Measurements from ENCODE around the gene PLPP4. TPM values are rescaled to one million over a fixed set of nuclear protein-coding genes. Genes with fewer than 3 reads are reported as not detected.

The PLPP4 gene
- total and polyA plus RNA-seq, 9 donors, result 0.15 to 0.72 (median 0.31) TPM; not detected in 3

- H3K9me3 ChIP-seq, result no peaks in the 10 kb centered on the region
- no peak overlapping the region for H3K27ac ChIP-seq
- no peaks in the 10 kb centered on the region for H3K27me3 ChIP-seq
- H3K4me3 ChIP-seq, result no peak overlapping the region
- no peaks in the 10 kb centered on the region for H3K4me1 ChIP-seq (ENCODE audit: insufficient read depth)
- 24 to 28% (median 26%) methylated on average over 11 of the region's 11 CpGs for WGBS, 3 donors
- H3K36me3 ChIP-seq, result no peaks in the 10 kb centered on the region
- no peak for DNase-seq
- intact Hi-C loops (cut with DNase I), result no loop called here
- TF ChIP-seq, protein P1, sequence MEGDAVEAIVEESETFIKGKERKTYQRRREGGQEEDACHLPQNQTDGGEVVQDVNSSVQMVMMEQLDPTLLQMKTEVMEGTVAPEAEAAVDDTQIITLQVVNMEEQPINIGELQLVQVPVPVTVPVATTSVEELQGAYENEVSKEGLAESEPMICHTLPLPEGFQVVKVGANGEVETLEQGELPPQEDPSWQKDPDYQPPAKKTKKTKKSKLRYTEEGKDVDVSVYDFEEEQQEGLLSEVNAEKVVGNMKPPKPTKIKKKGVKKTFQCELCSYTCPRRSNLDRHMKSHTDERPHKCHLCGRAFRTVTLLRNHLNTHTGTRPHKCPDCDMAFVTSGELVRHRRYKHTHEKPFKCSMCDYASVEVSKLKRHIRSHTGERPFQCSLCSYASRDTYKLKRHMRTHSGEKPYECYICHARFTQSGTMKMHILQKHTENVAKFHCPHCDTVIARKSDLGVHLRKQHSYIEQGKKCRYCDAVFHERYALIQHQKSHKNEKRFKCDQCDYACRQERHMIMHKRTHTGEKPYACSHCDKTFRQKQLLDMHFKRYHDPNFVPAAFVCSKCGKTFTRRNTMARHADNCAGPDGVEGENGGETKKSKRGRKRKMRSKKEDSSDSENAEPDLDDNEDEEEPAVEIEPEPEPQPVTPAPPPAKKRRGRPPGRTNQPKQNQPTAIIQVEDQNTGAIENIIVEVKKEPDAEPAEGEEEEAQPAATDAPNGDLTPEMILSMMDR (IDR thresholded peaks at IDR 0.05), result no peak
- TF ChIP-seq EP300 (IDR thresholded peaks at IDR 0.05), result no peak
- no peak for TF ChIP-seq POLR2A (IDR thresholded peaks at IDR 0.05)
These were observed 57.1 kb downstream of the PLPP4 start for GRCh38 chr10:120514035-120514620.

- Histone ChIP-seq H3K36me3 (no peaks in the 10 kb centered on the region), H3K27me3 (no peaks in the 10 kb centered on the region), H3K4me1 (ENCODE audit: insufficient read depth) (no peaks in the 10 kb centered on the region), H3K27ac (no peak overlapping the region), H3K4me3 (no peak overlapping the region), H3K9me3 (no peaks in the 10 kb centered on the region)
- 55 to 62% (median 58%) methylated on average over 2 of the region's 2 CpGs for WGBS, 3 donors
- DNase-seq, result no peak
- no peak for TF ChIP-seq EP300 (IDR thresholded peaks at IDR 0.05)
- TF ChIP-seq POLR2A (IDR thresholded peaks at IDR 0.05), result no peak
- TF ChIP-seq, protein P1 (IDR thresholded peaks at IDR 0.05), result no peak
- intact Hi-C loops (cut with DNase I), result no loop called here
These were observed 57.9 kb downstream of the PLPP4 start for GRCh38 chr10:120514959-120515358.

DNA sequence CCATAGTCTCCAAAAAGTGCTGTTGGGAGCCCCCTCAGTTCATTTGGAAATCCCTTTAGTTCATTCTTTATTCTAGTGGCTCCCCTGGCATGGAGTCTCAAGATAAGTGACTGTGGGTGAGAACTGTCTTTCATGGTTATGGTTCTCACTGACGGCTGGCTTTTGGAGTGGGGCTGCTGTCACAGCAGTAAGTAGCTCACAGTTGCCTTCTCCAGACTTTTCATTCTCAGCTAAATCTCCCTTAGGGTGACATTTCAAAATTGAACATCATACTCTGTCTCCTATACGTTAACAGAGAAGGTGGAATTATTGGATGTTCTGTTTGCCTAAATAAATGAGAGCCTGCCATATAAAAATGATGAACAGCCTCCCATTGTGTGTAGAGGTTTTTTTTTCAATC lies 58.7 kb downstream of the PLPP4 start:
- no peaks in the 10 kb centered on the region for H3K9me3 ChIP-seq
- no peaks in the 10 kb centered on the region for H3K27me3 ChIP-seq
- H3K4me1 ChIP-seq (ENCODE audit: insufficient read depth), result no peaks in the 10 kb centered on the region
- H3K36me3 ChIP-seq, result no peaks in the 10 kb centered on the region
- TF ChIP-seq POLR2A (IDR thresholded peaks at IDR 0.05) (no peak), EP300 (IDR thresholded peaks at IDR 0.05) (no peak)
- TF ChIP-seq, protein P1 (IDR thresholded peaks at IDR 0.05), result no peak
- 73 to 75% (median 73%) methylated on average over 2 of the region's 2 CpGs for WGBS, 3 donors
- no peak overlapping the region for H3K27ac ChIP-seq
- no peak overlapping the region for H3K4me3 ChIP-seq
- intact Hi-C loops (cut with DNase I), result no loop called here
- DNase-seq, result no peak

DNA sequence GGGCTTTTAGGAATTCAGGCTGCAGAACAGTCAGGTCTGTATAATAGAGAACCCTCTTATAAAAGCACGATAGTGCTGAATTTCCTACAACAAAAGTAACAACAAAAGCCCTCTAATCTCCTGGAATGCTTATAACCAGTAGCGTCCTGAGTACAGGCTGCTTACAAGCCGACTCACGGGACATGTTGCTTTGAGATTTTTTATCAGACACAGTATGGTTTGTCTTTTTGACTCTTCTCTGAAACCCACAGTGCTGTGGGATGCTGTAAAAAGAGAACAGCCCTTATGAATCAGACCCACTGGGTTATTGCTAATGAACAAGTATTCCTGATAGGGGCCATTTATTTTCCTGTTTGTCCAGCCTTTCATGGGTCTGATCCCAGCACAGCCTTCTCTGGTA lies 59.4 kb downstream of the PLPP4 start:
- H3K9me3 ChIP-seq, result no peaks in the 10 kb centered on the region
- intact Hi-C loops (cut with DNase I), result no loop called here
- no peak for DNase-seq
- no peak for TF ChIP-seq EP300 (IDR thresholded peaks at IDR 0.05)
- TF ChIP-seq, protein P1 (IDR thresholded peaks at IDR 0.05), result no peak
- no peak for TF ChIP-seq POLR2A (IDR thresholded peaks at IDR 0.05)
- H3K27ac ChIP-seq, result no peak overlapping the region
- no peak overlapping the region for H3K4me3 ChIP-seq
- no peaks in the 10 kb centered on the region for H3K4me1 ChIP-seq (ENCODE audit: insufficient read depth)
- H3K27me3 ChIP-seq, result no peaks in the 10 kb centered on the region
- no peaks in the 10 kb centered on the region for H3K36me3 ChIP-seq
- 68 to 83% (median 79%) methylated on average over 4 of the region's 4 CpGs for WGBS, 3 donors

Measured in ovary (tissue), 9 donors.